MCF 10A (cell line): ENCODE results near the gene XYLT2. TPM values are rescaled to one million over a fixed set of nuclear protein-coding genes. Genes with fewer than 3 reads are reported as not detected.

Experiments used
- BruUV-seq: library from RNA; stranded (reverse); fragments of 400-500 nt; replicated peaks from 2 replicates; lab custom pipeline; 2021; lab: Mats Ljungman, UMichigan
- CTCF ChIA-PET: fragments of 300-600 bp; sonication (Branson Sonifier 250); formaldehyde crosslinking; extraction: SDS; loops from one replicate; lab custom pipeline; 2021; ENCODE audit warnings: antibody characterized with exemption, inconsistent platforms; lab: Yijun Ruan, JAX
- POLR2A ChIA-PET: fragments of 300-600, 350-650 bp; sonication (Branson Sonifier 250); formaldehyde crosslinking; extraction: SDS; loops from one replicate; lab custom pipeline; 2020; ENCODE audit warnings: antibody characterized with exemption, inconsistent platforms; lab: Yijun Ruan, JAX
- DNase-seq: peaks from one replicate; pipeline ENCODE4 v3.0.0-alpha.2; 2018; ENCODE audit not compliant: unreplicated experiment
- H3K27ac Mint-ChIP-seq: one replicate; pipeline ENCODE4 v1.8.0; 2022; ENCODE audit warnings: mild to moderate bottlenecking, low read depth, mixed read lengths; ENCODE audit not compliant: unreplicated experiment
- H3K27me3 Mint-ChIP-seq: one replicate; pipeline ENCODE4 v1.8.0; 2022; ENCODE audit warnings: mixed read lengths; ENCODE audit not compliant: insufficient read depth, unreplicated experiment
- H3K36me3 Mint-ChIP-seq: one replicate; pipeline ENCODE4 v1.8.0; 2022; ENCODE audit warnings: mild to moderate bottlenecking, moderate library complexity, mixed read lengths; ENCODE audit not compliant: insufficient read depth, unreplicated experiment
- H3K4me1 Mint-ChIP-seq: one replicate; pipeline ENCODE4 v1.8.0; 2022; ENCODE audit warnings: mixed read lengths; ENCODE audit not compliant: insufficient read depth, unreplicated experiment
- H3K4me3 Mint-ChIP-seq: one replicate; pipeline ENCODE4 v1.8.0; 2022; ENCODE audit warnings: mild to moderate bottlenecking, moderate library complexity, mixed read lengths; ENCODE audit not compliant: unreplicated experiment
- H3K9me3 Mint-ChIP-seq: one replicate; pipeline ENCODE4 v1.8.0; 2022; ENCODE audit warnings: mixed read lengths; ENCODE audit not compliant: unreplicated experiment
- CTCF ChIP-seq: fragments of 200-600 bp; IDR thresholded peaks from one replicate; pipeline ENCODE4 v1.8.0; 2022; ENCODE audit warnings: antibody characterized with exemption, mild to moderate bottlenecking; ENCODE audit not compliant: unreplicated experiment
- intact Hi-C: fragments of 100-400 bp; cut with micrococcal nuclease; formaldehyde crosslinking; loops from 2 replicates; pipeline ENCODE4 v1.14.1; 2022
- total RNA-seq: library from RNA; stranded (reverse); gene quantifications from 2 replicates; pipeline ENCODE4 v1.2.3, GENCODE V29; 2022

The XYLT2 gene
- total RNA-seq, 1 experiment from 2014 or later, result 9.6 TPM

GRCh38 chr17:50352693-50353599, 7.0 kb downstream of the XYLT2 start:
- Mint-ChIP-seq H3K4me3 (no peak overlapping the region), H3K9me3 (no peaks in the 10 kb centered on the region), H3K27me3 (no peaks in the 10 kb centered on the region), H3K36me3 (peaks cover 18% of the 10 kb centered on the region), H3K4me1 (peaks cover 20% of the 10 kb centered on the region), H3K27ac (peak overlapping the region; percentile 25)
- BruUV-seq, result no TSS peak
- intact Hi-C loops, result no loop called here
- TF ChIP-seq CTCF, result no peak
- CTCF ChIA-PET, result interaction anchor here (1.2 to 2.4 kb wide), 2 partner anchors 9 to 44 kb away, joined by 3 to 13 read pairs; partner anchors contain the start of gene LRRC59
- no peak for DNase-seq
- POLR2A ChIA-PET, result interaction anchor here (0.6 to 1.9 kb wide), 3 partner anchors 10 to 366 kb away, joined by 3 to 7 read pairs (median 4); partner anchors contain the start of gene LUC7L3

DNA sequence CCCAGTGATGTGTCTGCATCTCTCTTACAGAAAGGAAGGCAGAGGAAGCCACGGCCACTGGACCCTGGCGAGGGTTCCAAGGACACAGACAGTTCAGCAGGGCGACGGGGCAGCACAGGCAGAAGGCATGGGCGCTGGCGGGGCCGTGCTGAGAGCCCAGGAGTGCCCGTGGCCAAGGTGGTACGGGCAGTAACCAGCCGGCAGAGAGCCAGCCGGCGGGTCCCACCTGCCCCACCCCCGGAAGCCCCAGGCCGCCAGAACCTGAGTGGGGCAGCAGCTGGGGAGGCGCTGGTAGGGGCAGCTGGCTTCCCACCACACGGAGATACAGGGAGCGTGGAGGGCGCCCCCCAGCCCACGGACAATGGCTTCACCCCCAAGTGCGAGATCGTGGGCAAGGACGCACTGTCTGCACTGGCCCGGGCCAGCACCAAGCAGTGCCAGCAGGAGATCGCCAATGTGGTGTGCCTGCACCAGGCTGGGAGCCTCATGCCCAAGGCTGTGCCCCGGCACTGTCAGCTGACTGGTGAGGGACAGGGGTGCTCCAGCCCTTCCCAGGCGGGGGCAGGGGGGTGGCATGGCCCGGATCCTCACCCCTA, 7.8 kb downstream of the XYLT2 start:
- DNase-seq, result no peak
- Mint-ChIP-seq H3K27ac (no peak overlapping the region), H3K9me3 (no peaks in the 10 kb centered on the region), H3K4me3 (no peak overlapping the region), H3K27me3 (no peaks in the 10 kb centered on the region), H3K4me1 (peaks cover 13% of the 10 kb centered on the region), H3K36me3 (peaks cover 23% of the 10 kb centered on the region)
- TF ChIP-seq CTCF, result no peak
- CTCF ChIA-PET, result interaction anchor here (0.8 kb wide), 2 partner anchors 8 to 126 kb away, joined by 3 to 4 read pairs; no protein-coding TSS in a partner anchor
- intact Hi-C loops, result no loop called here
- POLR2A ChIA-PET, result interaction anchor here (0.6 to 1.3 kb wide), 2 partner anchors 8 to 12 kb away, joined by 3 read pairs; no protein-coding TSS in a partner anchor
- BruUV-seq, result no TSS peak

DNA sequence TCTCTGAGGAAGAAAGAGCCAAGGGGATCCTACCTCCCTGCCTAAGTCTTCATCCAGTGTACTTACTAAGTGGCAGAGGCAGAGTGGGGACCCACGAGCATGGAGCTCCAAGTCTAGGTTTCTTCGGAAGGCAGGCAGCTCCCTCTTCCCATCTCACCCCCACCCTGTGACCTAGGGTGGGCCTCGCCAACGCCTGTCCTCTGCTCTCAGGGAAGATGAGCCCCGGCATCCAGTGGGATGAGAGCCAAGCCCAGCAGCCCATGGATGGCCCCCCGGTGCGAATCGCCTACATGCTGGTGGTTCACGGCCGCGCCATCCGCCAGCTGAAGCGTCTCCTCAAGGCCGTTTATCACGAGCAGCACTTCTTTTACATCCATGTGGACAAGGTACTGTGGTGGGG, 8.3 kb downstream of the XYLT2 start:
- intact Hi-C loops, result no loop called here
- H3K4me1 Mint-ChIP-seq, result peaks cover 8% of the 10 kb centered on the region
- ChIA-PET POLR2A (interaction anchor here (0.6 to 1.3 kb wide), 2 partner anchors 8 to 12 kb away, joined by 3 read pairs; no protein-coding TSS in a partner anchor), CTCF (interaction anchor here (0.6 to 0.8 kb wide), 3 partner anchors 8 to 341 kb away, joined by 3 to 4 read pairs (median 3); no protein-coding TSS in a partner anchor)
- DNase-seq, result no peak
- no TSS peak for BruUV-seq
- H3K27me3 Mint-ChIP-seq, result no peaks in the 10 kb centered on the region
- no peak overlapping the region for H3K27ac Mint-ChIP-seq
- H3K4me3 Mint-ChIP-seq, result no peak overlapping the region
- TF ChIP-seq CTCF, result no peak
- no peaks in the 10 kb centered on the region for H3K9me3 Mint-ChIP-seq
- H3K36me3 Mint-ChIP-seq, result peaks cover 27% of the 10 kb centered on the region
